ENCODE data around the gene PHACTR2. TPM values are rescaled to one million over a fixed set of nuclear protein-coding genes. Genes with fewer than 3 reads are reported as not detected.
A peak's percentile ranks its signal among the peaks of the same experiment; 100 is the strongest.

PHACTR2 gene
- total RNA-seq, 4 donors from 2014 or later: 39.8 to 99.0 (median 49.3) TPM

- H3K4me3 ChIP-seq: no peak overlapping the region
- H3K27ac ChIP-seq: no peak overlapping the region
- H3K36me3 ChIP-seq: no peaks in the 10 kb centered on the region
- H3K27me3 ChIP-seq: no peaks in the 10 kb centered on the region
- TF ChIP-seq POLR2A (IDR thresholded peaks at IDR 0.05): no peak
- TF ChIP-seq CTCF (IDR thresholded peaks at IDR 0.05): no peak
- H3K4me1 ChIP-seq: peaks cover 0 to 25% (median 1%) of the 10 kb centered on the region in 4 donors
- H3K9me3 ChIP-seq: no peaks in the 10 kb centered on the region
- DNase-seq: no peak
Measured at GRCh38 chr6:143740213-143740612, 62.4 kb downstream of the PHACTR2 start.

DNA sequence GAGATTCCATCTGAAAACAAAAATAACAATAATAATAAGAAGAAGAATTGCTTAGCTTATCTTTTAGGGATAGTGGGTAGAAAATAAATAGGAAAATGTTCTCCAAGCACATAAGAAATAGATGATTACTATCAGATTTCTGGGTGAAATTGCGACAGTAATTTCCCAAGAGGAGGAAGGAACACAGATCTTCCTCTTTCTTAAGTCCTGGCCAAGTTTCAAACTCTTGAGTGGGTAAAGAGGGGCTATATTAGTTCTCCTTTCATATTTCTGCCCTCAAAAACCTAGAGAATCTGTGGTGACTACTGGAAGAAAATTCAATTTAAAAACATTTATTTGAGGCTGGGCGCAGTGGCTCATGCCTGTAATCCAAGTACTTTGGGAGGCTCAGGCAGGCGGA is 63.7 kb downstream of the PHACTR2 start:
- Histone ChIP-seq H3K27me3 (no peaks in the 10 kb centered on the region), H3K9me3 (no peaks in the 10 kb centered on the region), H3K4me3 (no peak overlapping the region), H3K36me3 (no peaks in the 10 kb centered on the region), H3K27ac (no peak overlapping the region), H3K4me1 (peaks cover 0 to 37% (median 3%) of the 10 kb centered on the region in 4 donors)
- no peak for TF ChIP-seq POLR2A (IDR thresholded peaks at IDR 0.05)
- TF ChIP-seq CTCF (IDR thresholded peaks at IDR 0.05): no peak
- no peak for DNase-seq

GRCh38 chr6:143742070-143742954 is 64.5 kb downstream of the PHACTR2 start:
- no peaks in the 10 kb centered on the region for H3K27me3 ChIP-seq
- peaks cover 0 to 46% (median 3%) of the 10 kb centered on the region in 4 donors for H3K4me1 ChIP-seq
- H3K9me3 ChIP-seq: no peaks in the 10 kb centered on the region
- TF ChIP-seq POLR2A (IDR thresholded peaks at IDR 0.05): no peak
- no peak for TF ChIP-seq CTCF (IDR thresholded peaks at IDR 0.05)
- H3K27ac ChIP-seq: peak overlapping the region in 1 of 4 donors; percentile 66
- H3K4me3 ChIP-seq: no peak overlapping the region
- DNase-seq: no peak
- no peaks in the 10 kb centered on the region for H3K36me3 ChIP-seq

- peaks cover 0 to 52% (median 3%) of the 10 kb centered on the region in 4 donors for H3K4me1 ChIP-seq
Measured at GRCh38 chr6:143742955-143743255, 65.1 kb downstream of the PHACTR2 start.

More at GRCh38 chr6:143742955-143743255, 65.1 kb downstream of the PHACTR2 start:
- TF ChIP-seq POLR2A (IDR thresholded peaks at IDR 0.05) (no peak), CTCF (IDR thresholded peaks at IDR 0.05) (no peak)
- Histone ChIP-seq H3K36me3 (no peaks in the 10 kb centered on the region), H3K9me3 (no peaks in the 10 kb centered on the region), H3K4me3 (no peak overlapping the region), H3K27ac (peak overlapping the region in 2 of 4 donors; percentile 29 to 66), H3K27me3 (no peaks in the 10 kb centered on the region)
- no peak for DNase-seq
